Measurements from ENCODE around the gene FYN. TPM values are rescaled to one million over a fixed set of nuclear protein-coding genes. Genes with fewer than 3 reads are reported as not detected.

Gene FYN
- total and polyA plus RNA-seq, 9 of the 15 experiments (the other 6 are each of a cell fraction or from before 2014, with no cell fraction given), result 2.9 to 22.1 (median 11.4) TPM

- H3K9me1 ChIP-seq (ENCODE audit: control insufficient read depth, insufficient read depth, low read length), result no peaks in the 10 kb centered on the region
- FAIRE-seq (no peak), ATAC-seq (no peak), DNase-seq (ENCODE audit: extremely low read depth in 1 of 4, low spot score in 3 of 4) (no peak)
- no peak overlapping the region for H3K27ac ChIP-seq (ENCODE audit: extremely low read depth, low read depth, low read length)
- no peak for TF ChIP-seq ELF2 (CRISPR knock-in tag; IDR thresholded peaks at IDR 0.05)
- TF ChIP-seq ZNF780A (CRISPR knock-in tag; IDR thresholded peaks at IDR 0.05), result no peak
- no peak for TF ChIP-seq ZNF217 (CRISPR knock-in tag; IDR thresholded peaks at IDR 0.05)
- TF ChIP-seq HNRNPK (IDR thresholded peaks at IDR 0.05; ENCODE audit: low read depth, low read length, poor library complexity, severe bottlenecking), result no peak
- no peak for TF ChIP-seq RB1 (IDR thresholded peaks at IDR 0.05; ENCODE audit: low read depth)
- TF ChIP-seq KDM4B (IDR thresholded peaks at IDR 0.05; ENCODE audit: borderline replicate concordance in 2 of 2, low read depth in 1 of 2), result no peak
- TF ChIP-seq ZBTB11 (CRISPR knock-in tag; IDR thresholded peaks at IDR 0.05), result no peak
- no peak for TF ChIP-seq ESRRA (IDR thresholded peaks at IDR 0.05; ENCODE audit: borderline replicate concordance, low read depth)
- no peak for TF ChIP-seq POLR2H (tag; IDR thresholded peaks at IDR 0.05; ENCODE audit: low read depth)
- TF ChIP-seq ZNF592 (IDR thresholded peaks at IDR 0.05), result no peak
- TF ChIP-seq ZZZ3 (IDR thresholded peaks at IDR 0.05), result no peak
- TF ChIP-seq ZFP30 (CRISPR knock-in tag; IDR thresholded peaks at IDR 0.05; ENCODE audit: borderline replicate concordance), result no peak
- TF ChIP-seq, protein P1, sequence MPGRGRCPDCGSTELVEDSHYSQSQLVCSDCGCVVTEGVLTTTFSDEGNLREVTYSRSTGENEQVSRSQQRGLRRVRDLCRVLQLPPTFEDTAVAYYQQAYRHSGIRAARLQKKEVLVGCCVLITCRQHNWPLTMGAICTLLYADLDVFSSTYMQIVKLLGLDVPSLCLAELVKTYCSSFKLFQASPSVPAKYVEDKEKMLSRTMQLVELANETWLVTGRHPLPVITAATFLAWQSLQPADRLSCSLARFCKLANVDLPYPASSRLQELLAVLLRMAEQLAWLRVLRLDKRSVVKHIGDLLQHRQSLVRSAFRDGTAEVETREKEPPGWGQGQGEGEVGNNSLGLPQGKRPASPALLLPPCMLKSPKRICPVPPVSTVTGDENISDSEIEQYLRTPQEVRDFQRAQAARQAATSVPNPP (IDR thresholded peaks at IDR 0.05; ENCODE audit: borderline replicate concordance, insufficient read depth, insufficient read length), result no peak
- H3K36me3 ChIP-seq (ENCODE audit: control insufficient read depth, insufficient read depth, low read length), result no peaks in the 10 kb centered on the region
- in situ Hi-C loops (cut with MboI) (no loop called here), intact Hi-C loops (cut with micrococcal nuclease) (loop anchor here (5.0 kb wide), 2 partner anchors 72 to 197 kb away; partner anchors contain the start of gene FYN)
- H3K4me2 ChIP-seq (ENCODE audit: insufficient read depth, low read length), result no peak overlapping the region
- no peaks in the 10 kb centered on the region; a peak in 3 of 5 replicates for H3K27me3 ChIP-seq (ENCODE audit: control insufficient read depth in 2 of 2, insufficient read depth in 2 of 2, low read length in 2 of 2)
- no peaks in the 10 kb centered on the region for H3K9me3 ChIP-seq (replicated peaks; ENCODE audit: control insufficient read depth, insufficient read depth, low read depth, low read length)
- H2AFZ ChIP-seq (ENCODE audit: low read depth, low read length), result no peak overlapping the region
- 21% methylated on average over 11 of the region's 11 CpGs for WGBS (ENCODE audit: insufficient coverage, low coverage, missing lambda C conversion rate)
- no peak overlapping the region for H3K9ac ChIP-seq (ENCODE audit: insufficient read depth in 1 of 2, low read depth in 2 of 2, low read length in 2 of 2)
- BruUV-seq (replicated peaks), result no TSS peak
- no peaks in the 10 kb centered on the region for H3K79me2 ChIP-seq (ENCODE audit: control insufficient read depth, insufficient read depth, low read length)
- ChIA-PET CTCF (ENCODE audit: low intra/inter-chr PET ratio) (no interaction called here), POLR2A (interaction anchor here (0.6 to 1.5 kb wide), 3 partner anchors 37 to 304 kb away, joined by 3 to 4 read pairs (median 3); no protein-coding TSS in a partner anchor)
- H3K4me1 ChIP-seq (replicated peaks in 1 of 2; ENCODE audit: control insufficient read depth in 2 of 2, insufficient read depth in 2 of 2, low read length in 2 of 2), result peaks cover 0 to 15% of the 10 kb centered on the region in 2 experiments; a peak in 3 of 5 replicates
- no peak overlapping the region for H3K4me3 ChIP-seq
- H4K20me1 ChIP-seq (replicated peaks; ENCODE audit: control insufficient read depth, insufficient read depth, low read length), result no peaks in the 10 kb centered on the region
These were observed 72.9 kb downstream of the FYN start for GRCh38 chr6:111800259-111800765.

Measured in K562 (cell line).